Right atrium auricular region (tissue), 2 donors: ENCODE results near the gene PRDM2. TPM values are rescaled to one million over a fixed set of nuclear protein-coding genes. Genes with fewer than 3 reads are reported as not detected.
"Not testable (repeated sequence)": the region's sequence is repeated elsewhere in the genome, so short reads cannot be mapped to it uniquely, and the experiment has no call there.

Source experiments
- DNase-seq: peaks from one replicate; pipeline ENCODE4 v3.0.0-alpha.2; 2019; ENCODE audit warnings: low spot score
- H3K27ac ChIP-seq, 2 donors: fragments of 200-600 bp; sonication (generic); 1 replicate in 1 of 2; 2 replicates in 1 of 2; pipeline ENCODE4 v1.5.1; 2016 to 2019
- H3K27me3 ChIP-seq, 2 donors: fragments of 200-600 bp; sonication (generic); one replicate each; pipeline versions ENCODE4 v1.5.1 to v1.6.0; 2017 to 2019
- H3K36me3 ChIP-seq: fragments of 200-600 bp; sonication (generic); one replicate; pipeline ENCODE4 v1.5.1; 2016
- H3K4me1 ChIP-seq, 2 donors: fragments of 200-600 bp; sonication (generic); one replicate each; pipeline versions ENCODE4 v1.5.1 to v1.6.0; 2017 to 2019
- H3K4me3 ChIP-seq, 2 donors: fragments of 200-600 bp; sonication (generic); 1 replicate in 1 of 2; 2 replicates in 1 of 2; pipeline ENCODE4 v1.5.1; 2017 to 2019; ENCODE audit warnings: mild to moderate bottlenecking in 1 of 2, moderate library complexity in 1 of 2
- H3K9me3 ChIP-seq, 2 donors: fragments of 200-600 bp; sonication (generic); one replicate each; pipeline ENCODE4 v1.5.1; 2019
- CTCF ChIP-seq, 2 donors: fragments of 200-600 bp; sonication (generic); IDR thresholded peaks; one replicate each; pipeline ENCODE4 v1.5.1; 2019; ENCODE audit warnings: antibody characterized with exemption in 2 of 2
- total RNA-seq, 2 donors: library from RNA; depleted of rRNA; stranded (reverse); fragments of >200 nt; gene quantifications; one replicate each; pipeline ENCODE4 v1.1.0, GENCODE V29; 2016

Gene PRDM2
- total RNA-seq, 2 donors from 2014 or later, result 20.5 to 22.8 TPM

GRCh38 chr1:13677896-13678295, 22.1 kb upstream of the PRDM2 start:
- no peak for DNase-seq
- no peaks in the 10 kb centered on the region for H3K4me1 ChIP-seq
- H3K27ac ChIP-seq, result no peak overlapping the region
- no peaks in the 10 kb centered on the region for H3K9me3 ChIP-seq
- H3K36me3 ChIP-seq, result no peaks in the 10 kb centered on the region
- no peaks in the 10 kb centered on the region for H3K27me3 ChIP-seq
- no peak for TF ChIP-seq CTCF (IDR thresholded peaks at IDR 0.05)
- no peak overlapping the region for H3K4me3 ChIP-seq

- TF ChIP-seq CTCF (IDR thresholded peaks at IDR 0.05), result no peak
- DNase-seq, result no peak
- H3K27ac ChIP-seq, result no peak overlapping the region
- no peaks in the 10 kb centered on the region for H3K36me3 ChIP-seq
- H3K9me3 ChIP-seq, result no peaks in the 10 kb centered on the region
- H3K4me3 ChIP-seq, result no peak overlapping the region
- no peaks in the 10 kb centered on the region for H3K4me1 ChIP-seq
- H3K27me3 ChIP-seq, result no peaks in the 10 kb centered on the region
Measured at GRCh38 chr1:13679651-13680050, 20.3 kb upstream of the PRDM2 start.

- not testable (repeated sequence) for H3K36me3 ChIP-seq, DNase-seq, H3K27me3 ChIP-seq, H3K4me1 ChIP-seq, H3K9me3 ChIP-seq, H3K4me3 ChIP-seq, H3K27ac ChIP-seq
Measured at GRCh38 chr1:13680609-13681008, 19.4 kb upstream of the PRDM2 start.

GRCh38 chr1:13681921-13682320, 18.1 kb upstream of the PRDM2 start:
- H3K4me3 ChIP-seq, result no peak overlapping the region
- H3K36me3 ChIP-seq, result no peaks in the 10 kb centered on the region
- H3K9me3 ChIP-seq, result no peaks in the 10 kb centered on the region
- DNase-seq, result no peak
- H3K4me1 ChIP-seq, result no peaks in the 10 kb centered on the region
- H3K27me3 ChIP-seq, result no peaks in the 10 kb centered on the region
- no peak for TF ChIP-seq CTCF (IDR thresholded peaks at IDR 0.05)
- H3K27ac ChIP-seq, result no peak overlapping the region

- TF ChIP-seq CTCF (IDR thresholded peaks at IDR 0.05), result no peak
- Histone ChIP-seq H3K27ac (no peak overlapping the region), H3K27me3 (no peaks in the 10 kb centered on the region), H3K36me3 (no peaks in the 10 kb centered on the region), H3K4me1 (no peaks in the 10 kb centered on the region), H3K9me3 (no peaks in the 10 kb centered on the region), H3K4me3 (no peak overlapping the region)
- DNase-seq, result no peak
Measured at GRCh38 chr1:13682444-13682843, 17.5 kb upstream of the PRDM2 start.

- TF ChIP-seq CTCF (IDR thresholded peaks at IDR 0.05), result no peak
- Histone ChIP-seq H3K9me3 (no peaks in the 10 kb centered on the region), H3K4me1 (no peaks in the 10 kb centered on the region), H3K36me3 (no peaks in the 10 kb centered on the region), H3K4me3 (no peak overlapping the region), H3K27me3 (no peaks in the 10 kb centered on the region), H3K27ac (no peak overlapping the region)
- DNase-seq, result no peak
Measured at GRCh38 chr1:13683206-13683605, 16.8 kb upstream of the PRDM2 start.
